Caki2 (cell line): ENCODE data around the gene ASB3. TPM values are rescaled to one million over a fixed set of nuclear protein-coding genes. Genes with fewer than 3 reads are reported as not detected.
"Not testable (repeated sequence)": the region's sequence is repeated elsewhere in the genome, so short reads cannot be mapped to it uniquely, and the experiment has no call there.

Experiments
- DNase-seq: peaks from one replicate; pipeline ENCODE4 v3.0.0-alpha.2; 2015; ENCODE audit warnings: low read depth
- in situ Hi-C: cut with HindIII; loops from 2 replicates; pipeline ENCODE4 v1.10.0; 2016; ENCODE audit warnings: low sequenced_read_pairs, low pct_unique_long_range_greater_than_20kb, mixed read lengths
- total RNA-seq: library from RNA; depleted of rRNA; stranded (reverse); fragments of >200 nt; shearing (Covaris generic); gene quantifications from 2 replicates; pipeline ENCODE4 v1.2.3, GENCODE V29; 2014; ENCODE audit warnings: low replicate concordance

ASB3 gene
- total RNA-seq, 1 experiment from 2014 or later, result 20.0 TPM

GRCh38 chr2:53801547-53801946 lies 14.8 kb upstream of the ASB3 start:
- DNase-seq, result no peak
- in situ Hi-C loops, result no loop called here

DNA sequence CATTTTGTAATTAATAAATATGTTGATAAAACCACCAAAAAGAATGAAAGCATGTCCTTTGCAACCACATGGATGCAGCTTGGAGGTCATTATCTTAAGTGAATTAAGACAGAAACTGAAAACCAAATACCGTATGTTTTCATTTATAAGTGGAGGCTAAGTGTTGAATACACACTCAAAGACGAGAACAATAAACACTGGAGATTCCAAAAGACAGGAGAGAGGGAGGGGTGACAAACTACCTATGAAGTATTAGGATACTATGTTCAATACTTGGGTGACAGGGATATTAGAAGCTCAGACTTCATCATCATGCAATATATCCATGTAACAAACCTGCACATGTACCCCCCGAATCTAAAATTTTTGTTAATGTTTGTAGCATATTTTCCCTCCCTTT lies 7.1 kb upstream of the ASB3 start:
- in situ Hi-C loops, result no loop called here
- DNase-seq, result no peak

- DNase-seq, result no peak
- in situ Hi-C loops, result no loop called here
These were observed 6.5 kb upstream of the ASB3 start for GRCh38 chr2:53793261-53793660.

- peak; percentile 27 for DNase-seq
- in situ Hi-C loops, result no loop called here
These were observed 999 bp upstream of the ASB3 start for GRCh38 chr2:53787614-53788289.

DNA sequence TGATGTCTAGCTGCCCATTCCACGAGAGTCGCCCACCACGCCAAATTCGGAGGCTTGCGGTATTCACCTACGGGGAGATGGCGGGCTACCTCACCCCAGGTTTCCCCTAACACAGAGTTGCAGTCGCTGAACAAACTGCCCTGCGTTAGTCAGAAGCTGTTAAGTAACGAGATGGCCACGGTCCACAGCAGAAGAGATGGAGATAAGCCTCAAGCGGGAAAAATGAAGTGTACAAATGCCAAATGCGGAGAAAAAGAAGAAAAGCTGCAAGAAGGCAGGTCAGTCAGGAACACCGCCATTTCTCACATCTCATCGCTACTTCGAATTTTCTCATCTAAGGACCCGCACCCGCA lies 425 bp downstream of the ASB3 start:
- DNase-seq, result no peak
- in situ Hi-C loops, result no loop called here

- DNase-seq, result no peak
- in situ Hi-C loops, result no loop called here
These were observed 1.4 kb downstream of the ASB3 start for GRCh38 chr2:53785366-53785765.

- in situ Hi-C loops, result no loop called here
- DNase-seq, result no peak
These were observed 2.3 kb downstream of the ASB3 start for GRCh38 chr2:53784436-53784835.

DNA sequence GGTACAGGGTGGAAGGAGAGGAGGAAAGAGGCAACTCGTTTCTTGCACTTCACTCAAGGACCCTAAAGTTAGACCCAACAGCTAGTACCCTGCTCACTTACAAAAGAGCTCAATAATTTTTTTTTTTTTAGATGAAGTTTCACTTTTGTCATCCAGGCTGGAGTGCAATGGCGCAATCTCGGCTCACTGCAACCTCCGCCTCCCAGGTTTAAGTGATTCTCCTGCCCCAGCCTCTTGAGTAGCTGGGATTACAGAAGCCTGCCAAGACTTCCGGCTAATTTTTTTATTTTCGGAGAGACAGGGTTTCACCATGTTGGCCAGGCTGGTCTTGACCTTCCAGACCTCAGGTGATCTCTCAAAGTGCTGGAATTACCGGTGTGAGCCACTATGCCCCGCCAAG lies 4.1 kb downstream of the ASB3 start:
- DNase-seq, result no peak
- in situ Hi-C loops, result no loop called here

- no peak for DNase-seq
- in situ Hi-C loops, result no loop called here
These were observed 6.7 kb downstream of the ASB3 start for GRCh38 chr2:53780056-53780455.

- DNase-seq, result no peak
- in situ Hi-C loops, result no loop called here
These were observed 8.1 kb downstream of the ASB3 start for GRCh38 chr2:53778536-53779162.

DNA sequence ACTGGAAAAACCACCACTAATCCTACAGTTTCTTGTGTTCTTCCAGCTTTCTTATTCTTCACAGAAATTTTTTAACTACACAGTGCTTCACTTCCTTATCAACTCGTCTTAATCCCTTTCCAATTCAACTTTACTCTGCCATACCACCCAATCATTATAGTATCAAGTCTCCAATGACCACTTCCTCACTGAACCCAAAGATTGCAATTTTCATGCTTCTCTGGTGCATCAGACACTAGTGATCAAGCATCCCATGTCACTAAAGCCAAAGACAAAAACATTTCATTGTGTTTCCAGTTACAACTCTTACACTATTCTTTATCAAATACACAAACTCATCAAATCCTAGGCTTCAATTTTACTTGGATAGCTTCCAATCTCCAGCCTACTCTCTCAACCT lies 9.6 kb downstream of the ASB3 start:
- DNase-seq, result no peak
- in situ Hi-C loops, result no loop called here

GRCh38 chr2:53770264-53770663 lies 16.5 kb downstream of the ASB3 start:
- in situ Hi-C loops, result no loop called here
- peak; percentile 47 for DNase-seq

DNA sequence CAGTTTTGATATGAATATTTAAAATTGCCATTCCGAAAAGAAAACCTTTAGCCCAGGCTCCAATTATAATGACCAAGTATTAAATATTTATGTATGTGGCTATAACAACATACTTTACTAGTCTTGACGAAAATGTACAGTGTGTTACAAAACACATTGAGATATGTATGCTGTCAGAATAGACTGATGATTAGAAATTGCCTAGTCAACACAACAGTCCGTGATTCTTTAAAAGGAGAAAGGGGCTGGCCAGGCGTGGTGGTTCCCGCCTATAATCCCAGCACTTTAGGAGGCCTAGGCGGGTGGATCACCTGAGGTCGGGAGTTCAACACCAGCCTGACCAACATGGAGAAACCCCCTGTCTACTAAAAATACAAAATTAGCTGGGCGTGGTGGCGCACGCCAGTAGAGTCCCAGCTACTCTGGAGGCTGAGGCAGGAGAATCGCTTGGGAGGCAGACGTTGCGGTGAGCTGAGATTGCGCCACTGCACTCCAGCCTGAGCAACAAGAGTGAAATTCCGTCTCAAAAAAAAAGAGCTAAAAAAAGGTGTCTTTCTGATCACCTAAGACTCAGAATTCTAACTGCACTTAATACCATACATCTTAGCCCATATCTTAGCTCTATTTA lies 17.3 kb downstream of the ASB3 start:
- in situ Hi-C loops, result no loop called here
- no peak for DNase-seq

DNA sequence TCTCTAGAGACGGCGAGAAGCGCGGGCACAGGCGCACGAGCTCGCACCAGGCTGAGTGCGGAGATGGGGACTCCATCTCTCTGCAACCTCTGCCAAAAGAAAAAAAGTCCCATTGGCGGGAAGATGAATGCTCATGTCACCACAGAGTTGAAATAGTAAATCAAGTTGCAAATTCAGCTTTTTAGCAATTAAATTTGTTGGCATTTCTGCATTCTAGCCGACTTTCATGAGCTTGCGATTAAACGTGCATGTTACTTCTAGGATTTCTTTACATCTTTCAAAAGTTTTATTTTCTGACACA lies 18.6 kb downstream of the ASB3 start:
- no peak for DNase-seq
- in situ Hi-C loops, result no loop called here

GRCh38 chr2:53767405-53768241 lies 19.1 kb downstream of the ASB3 start, which contains the start of gene CHAC2:
Gene CHAC2 (plus strand): TSS chr2:53767804. CDS start chr2:53767887, 83 bp downstream.
- in situ Hi-C loops, result no loop called here
- DNase-seq, result peak; percentile 86

GRCh38 chr2:53765767-53766166 lies 21.0 kb downstream of the ASB3 start:
- in situ Hi-C loops, result no loop called here
- no peak for DNase-seq

DNA sequence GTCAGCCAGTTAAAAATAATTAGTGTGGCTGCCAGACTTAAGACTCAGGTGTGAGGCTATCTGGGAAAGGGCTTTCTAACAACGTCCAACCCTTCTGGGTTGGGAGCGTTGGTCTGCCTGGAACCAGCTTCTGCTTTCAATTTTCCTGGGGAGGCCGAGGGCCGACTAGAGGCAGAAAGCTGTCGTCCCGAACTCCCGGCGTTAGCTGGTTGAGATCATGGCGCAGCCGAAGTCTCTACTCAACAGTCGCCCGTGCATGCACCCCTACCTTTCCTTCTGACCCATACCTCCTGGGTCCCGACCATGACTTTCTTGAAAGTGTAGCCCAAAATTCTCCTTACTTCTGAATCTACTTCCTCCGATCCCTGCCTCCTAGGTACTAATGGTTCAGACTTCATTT lies 29.5 kb downstream of the ASB3 start:
- DNase-seq, in situ Hi-C loops: not testable (repeated sequence)

DNA sequence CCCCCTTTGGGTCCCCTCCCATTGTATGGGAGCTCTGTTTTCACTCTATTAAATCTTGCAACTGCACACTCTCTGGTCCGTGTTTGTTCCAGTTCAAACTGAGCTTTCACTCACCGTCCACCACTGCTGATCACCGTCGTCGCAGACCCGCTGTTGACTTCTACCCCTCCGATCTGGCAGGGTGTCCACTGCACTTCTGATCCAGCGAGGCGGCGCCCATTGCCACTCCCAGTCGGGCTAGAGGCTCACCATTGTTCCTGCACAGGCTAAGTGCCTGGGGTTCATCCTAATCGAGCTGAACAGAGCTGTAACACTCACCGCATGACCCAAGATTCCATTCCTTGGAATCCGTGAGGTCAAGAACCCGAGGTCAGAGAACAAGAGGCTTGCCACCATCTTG lies 30.1 kb downstream of the ASB3 start:
- in situ Hi-C loops, result no loop called here
- DNase-seq, result no peak

DNA sequence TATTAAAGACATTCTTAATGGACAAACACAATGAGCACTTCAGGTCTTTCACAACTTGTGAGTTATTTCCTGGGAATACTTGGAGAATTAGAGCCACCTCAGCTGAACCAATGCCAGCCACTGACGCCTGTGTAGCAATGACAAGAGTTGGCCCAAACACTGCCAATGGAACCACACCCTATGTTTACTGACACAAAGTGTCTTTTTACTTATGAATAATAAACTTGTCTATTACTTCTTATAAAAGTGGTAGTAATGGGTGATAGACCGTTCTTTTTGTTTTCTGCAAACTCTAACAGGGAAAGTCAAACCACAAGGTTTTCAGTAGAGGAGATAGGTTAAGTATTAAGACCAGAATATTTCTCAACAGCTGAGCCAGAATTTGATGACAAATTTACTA lies 31.6 kb downstream of the ASB3 start:
- no peak for DNase-seq
- in situ Hi-C loops, result no loop called here
